ENCODE data around the gene CALHM3. TPM values are rescaled to one million over a fixed set of nuclear protein-coding genes. Genes with fewer than 3 reads are reported as not detected.

CALHM3 gene
- total and polyA plus RNA-seq, 2 donors (not counting 3 experiments of a cell fraction or from before 2014, with no cell fraction given): not detected

- BruUV-seq (replicated peaks): no TSS peak
- ChIA-PET CTCF (no interaction called here), POLR2A (no interaction called here)
- Histone ChIP-seq H3K79me2 (ENCODE audit: control insufficient read depth, insufficient read depth, low read length) (no peaks in the 10 kb centered on the region), H3K27ac (ENCODE audit: insufficient read depth, low read depth, low read length) (no peak within 1 kb of the TSS), H3K4me1 (ENCODE audit: control insufficient read depth, extremely low read depth, insufficient read depth, low read length) (no peaks in the 10 kb centered on the region), H3K4me2 (ENCODE audit: insufficient read depth, low read length) (no peak within 1 kb of the TSS), H3K9ac (replicated peaks; ENCODE audit: extremely low read depth, insufficient read depth, low read length) (no peak within 1 kb of the TSS), H2AFZ (ENCODE audit: low read depth, low read length) (no peak within 1 kb of the TSS), H3K27me3 (ENCODE audit: control insufficient read depth in 2 of 2, insufficient read depth in 2 of 2, low read length in 2 of 2) (no peaks in the 10 kb centered on the region), H3K9me3 (replicated peaks; ENCODE audit: control insufficient read depth, insufficient read depth, low read length) (no peaks in the 10 kb centered on the region), H3K36me3 (ENCODE audit: control insufficient read depth in 2 of 2, extremely low read depth in 1 of 2, insufficient read depth in 2 of 2, low read length in 2 of 2) (no peaks in the 10 kb centered on the region), H4K20me1 (replicated peaks; ENCODE audit: control insufficient read depth, extremely low read depth, insufficient read depth, low read length) (no peaks in the 10 kb centered on the region), H3K9me1 (replicated peaks; ENCODE audit: control insufficient read depth, extremely low read depth, insufficient read depth, low read length) (no peaks in the 10 kb centered on the region), H3K4me3 (replicated peaks in 1 of 3; ENCODE audit: insufficient read depth in 1 of 3, low read depth in 1 of 3, low read length in 3 of 3) (no peak within 1 kb of the TSS)
- TF ChIP-seq EZH2 (IDR thresholded peaks at IDR 0.05; ENCODE audit: borderline replicate concordance, low read depth, low read length, severe bottlenecking) (no peak), CTCF (IDR thresholded peaks at IDR 0.05; ENCODE audit: extremely low read depth in 1 of 2, insufficient read depth in 1 of 2, low read depth in 1 of 2, low read length in 2 of 2) (no peak), FOS (IDR thresholded peaks at IDR 0.05; ENCODE audit: borderline replicate concordance, insufficient read depth, low read length) (no peak), MAX (IDR thresholded peaks at IDR 0.05; ENCODE audit: insufficient read depth, insufficient read length) (no peak), GATA2 (IDR thresholded peaks at IDR 0.05; ENCODE audit: insufficient read depth, insufficient read length, low read depth, low read length) (no peak), JUN (IDR thresholded peaks at IDR 0.05; ENCODE audit: borderline replicate concordance, insufficient read depth, insufficient read length, low read depth) (no peak), POLR2A (IDR thresholded peaks at IDR 0.05; ENCODE audit: low read depth, low read length) (no peak), MYC (IDR thresholded peaks at IDR 0.05; ENCODE audit: low read depth, low read length) (no peak), POLR2AphosphoS5 (IDR thresholded peaks at IDR 0.05; ENCODE audit: insufficient read depth, low read depth, low read length) (no peak)
- FAIRE-seq (no peak), DNase-seq (ENCODE audit: low read depth, low spot score) (no peak)
- dilution Hi-C loops (cut with MboI; ENCODE audit: extremely low pct_ligation_motif_present, low sequenced_read_pairs) (no loop called here), intact Hi-C loops (cut with micrococcal nuclease) (no loop called here)
Measured at GRCh38 chr10:103458720-103459119, 20.3 kb downstream of the CALHM3 start, which contains the start of gene CALHM1. TSS of gene CALHM1 (minus strand) at chr10:103458900. CDS start at chr10:103458751, 149 bp downstream.
